ENCODE results near the gene UBE3C.
"Not testable (repeated sequence)": the region's sequence is repeated elsewhere in the genome, so short reads cannot be mapped to it uniquely, and the experiment has no call there.

Gene UBE3C

GRCh38 chr7:157271991-157272324 is 133.2 kb downstream of the UBE3C start:
- no peak for DNase-seq (ENCODE audit: low spot score)

GRCh38 chr7:157272351-157273207 is 133.9 kb downstream of the UBE3C start:
- DNase-seq (ENCODE audit: low spot score), result no peak

GRCh38 chr7:157273208-157274093 is 134.7 kb downstream of the UBE3C start:
- DNase-seq (ENCODE audit: low spot score), result peak; percentile 56

- DNase-seq (ENCODE audit: low spot score), result not testable (repeated sequence)
Measured at GRCh38 chr7:157274094-157274634, 135.4 kb downstream of the UBE3C start.

GRCh38 chr7:157274991-157275427 is 136.3 kb downstream of the UBE3C start:
- no peak for DNase-seq (ENCODE audit: low spot score)

GRCh38 chr7:157276091-157276561 is 137.4 kb downstream of the UBE3C start:
- no peak for DNase-seq (ENCODE audit: low spot score)

GRCh38 chr7:157276731-157277562 is 138.2 kb downstream of the UBE3C start:
- DNase-seq (ENCODE audit: low spot score), result no peak

- not testable (repeated sequence) for DNase-seq (ENCODE audit: low spot score)
Measured at GRCh38 chr7:157277568-157277967, 138.8 kb downstream of the UBE3C start.

- no peak for DNase-seq (ENCODE audit: low spot score)
Measured at GRCh38 chr7:157278167-157278790, 139.6 kb downstream of the UBE3C start.

- no peak for DNase-seq (ENCODE audit: low spot score)
Measured at GRCh38 chr7:157278791-157279724, 140.3 kb downstream of the UBE3C start.

GRCh38 chr7:157279741-157280215 is 141.1 kb downstream of the UBE3C start:
- DNase-seq (ENCODE audit: low spot score), result no peak

GRCh38 chr7:157280216-157280841 is 141.6 kb downstream of the UBE3C start:
- DNase-seq (ENCODE audit: low spot score), result no peak

- no peak for DNase-seq (ENCODE audit: low spot score)
Measured at GRCh38 chr7:157281221-157281998, 142.7 kb downstream of the UBE3C start.

- no peak for DNase-seq (ENCODE audit: low spot score)
Measured at GRCh38 chr7:157282141-157282801, 143.5 kb downstream of the UBE3C start.

GRCh38 chr7:157284229-157285014 is 145.7 kb downstream of the UBE3C start:
- DNase-seq (ENCODE audit: low spot score), result no peak

- no peak for DNase-seq (ENCODE audit: low spot score)
Measured at GRCh38 chr7:157291404-157292080, 152.8 kb downstream of the UBE3C start.

GRCh38 chr7:157292258-157292657 is 153.5 kb downstream of the UBE3C start:
- no peak for DNase-seq (ENCODE audit: low spot score)

Data from CD4-positive, alpha-beta T cell treated with Interleukin-6 at 100 ng/mL for 8 hours (primary cell).